IPS-15b (cell line): ENCODE measurements around the gene SEMA4D.

Source experiments
- H3K27me3 ChIP-seq: one replicate; pipeline ENCODE4 v1.6.1; 2013; ENCODE audit warnings: low read length; ENCODE audit not compliant: control insufficient read depth, insufficient read depth
- H3K36me3 ChIP-seq: one replicate; pipeline ENCODE4 v1.6.1; 2013; ENCODE audit warnings: low read length; ENCODE audit not compliant: control insufficient read depth, insufficient read depth
- H3K4me1 ChIP-seq: one replicate; pipeline ENCODE4 v1.6.1; 2013; ENCODE audit warnings: mild to moderate bottlenecking, low read length; ENCODE audit not compliant: control insufficient read depth, insufficient read depth
- H3K4me3 ChIP-seq: one replicate; pipeline ENCODE4 v1.5.1; 2013; ENCODE audit warnings: low read depth, low read length
- H3K9ac ChIP-seq: one replicate; pipeline ENCODE4 v1.6.1; 2013; ENCODE audit warnings: low read depth, mild to moderate bottlenecking, low read length
- H3K9me3 ChIP-seq: one replicate; pipeline ENCODE4 v1.6.1; 2013; ENCODE audit warnings: mild to moderate bottlenecking, low read length; ENCODE audit not compliant: control insufficient read depth, insufficient read depth

Gene SEMA4D

DNA sequence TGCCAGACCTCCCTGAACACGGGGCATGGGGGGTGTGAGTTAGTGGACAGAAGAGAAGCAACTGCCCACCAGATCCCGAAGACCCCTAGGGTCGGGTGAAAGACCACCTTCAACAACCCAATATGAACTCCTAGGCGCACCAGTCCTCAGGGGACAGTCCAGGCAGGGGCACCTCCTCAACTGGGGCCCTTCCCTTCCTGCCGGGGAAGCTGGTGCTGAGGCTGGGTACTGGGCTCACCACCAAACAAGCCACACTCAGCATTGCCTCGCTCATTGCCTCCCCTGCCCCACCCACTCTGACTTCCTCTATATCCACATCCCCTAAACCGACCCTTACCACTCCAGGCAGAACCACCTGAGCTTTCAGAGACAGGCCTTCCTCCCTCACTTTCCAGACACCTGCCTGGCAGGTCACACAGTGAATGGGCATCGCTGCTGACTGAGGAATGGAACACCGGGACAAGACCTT, 42.5 kb downstream of the SEMA4D start:
- peak overlapping the region; percentile 47 for H3K9ac ChIP-seq
- no peak overlapping the region for H3K4me3 ChIP-seq
- peaks cover 10% of the 10 kb centered on the region for H3K4me1 ChIP-seq
- H3K27me3 ChIP-seq: no peaks in the 10 kb centered on the region
- H3K9me3 ChIP-seq: no peaks in the 10 kb centered on the region
- peaks cover 19% of the 10 kb centered on the region for H3K36me3 ChIP-seq

DNA sequence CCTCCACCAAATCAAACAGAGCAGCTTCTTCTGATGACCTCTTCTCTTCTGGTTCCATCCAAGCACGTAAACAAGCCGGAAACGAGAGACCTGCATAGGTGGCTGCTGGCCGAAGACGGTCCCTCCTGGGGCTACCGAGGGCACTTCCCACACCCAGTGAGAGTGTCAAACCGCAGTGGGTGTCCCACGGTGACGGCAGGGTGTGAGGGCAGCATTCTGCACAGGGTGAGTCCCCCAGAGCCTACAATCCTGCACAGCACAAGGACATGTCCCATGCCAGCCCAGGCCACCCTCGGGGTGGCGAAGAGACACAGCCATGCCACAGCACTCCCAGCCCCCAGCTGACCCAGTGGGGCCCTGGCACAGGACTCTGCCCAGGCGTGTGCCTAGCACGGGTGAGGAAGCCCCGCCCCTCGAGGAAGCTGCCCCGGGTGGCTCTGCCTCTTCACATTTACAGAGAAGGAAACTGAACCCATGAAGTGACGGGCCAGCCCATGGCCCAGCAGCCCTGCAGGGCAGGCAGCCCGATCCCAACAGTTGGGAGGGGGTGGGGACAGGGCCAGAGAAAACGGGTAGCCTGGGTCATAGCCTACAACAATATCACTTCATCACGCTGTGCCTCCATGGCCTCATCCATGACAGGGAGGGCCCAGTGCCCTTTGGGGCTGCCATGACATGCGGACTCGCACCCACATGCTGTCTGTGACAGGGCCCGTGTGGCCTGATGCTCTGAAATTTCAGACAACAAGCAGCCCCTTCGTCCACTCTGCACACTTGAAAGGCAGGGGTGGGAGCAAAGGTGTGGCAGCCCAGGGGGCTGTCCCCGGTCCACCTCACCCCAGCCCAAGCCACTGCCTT, 43.2 kb downstream of the SEMA4D start:
- Histone ChIP-seq H3K9me3 (no peaks in the 10 kb centered on the region), H3K9ac (peak overlapping the region; percentile 47), H3K4me3 (no peak overlapping the region), H3K4me1 (peaks cover 5% of the 10 kb centered on the region), H3K27me3 (no peaks in the 10 kb centered on the region), H3K36me3 (peaks cover 19% of the 10 kb centered on the region)

DNA sequence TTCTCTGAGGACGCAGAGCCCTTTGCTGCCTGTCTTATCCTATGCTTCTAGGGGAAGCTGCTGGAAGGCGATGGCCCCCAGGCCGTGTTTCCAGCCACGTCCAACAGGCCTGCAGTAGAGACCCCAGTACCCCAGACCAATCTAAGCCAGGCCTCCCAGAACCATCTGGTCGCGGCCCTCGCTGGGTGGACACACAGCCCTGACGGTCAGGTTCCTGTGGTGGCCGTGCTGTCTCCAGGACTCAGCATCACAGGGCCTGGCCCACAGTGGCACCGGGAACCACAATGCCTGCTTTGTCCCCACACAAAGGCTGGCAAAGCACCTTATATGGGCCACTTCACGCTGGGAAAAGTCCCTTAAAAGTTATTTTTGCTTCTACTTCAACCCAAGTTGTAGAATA, 44.5 kb downstream of the SEMA4D start:
- Histone ChIP-seq H3K9ac (no peak overlapping the region), H3K36me3 (peaks cover 23% of the 10 kb centered on the region), H3K27me3 (no peaks in the 10 kb centered on the region), H3K4me1 (no peaks in the 10 kb centered on the region), H3K4me3 (no peak overlapping the region), H3K9me3 (no peaks in the 10 kb centered on the region)

DNA sequence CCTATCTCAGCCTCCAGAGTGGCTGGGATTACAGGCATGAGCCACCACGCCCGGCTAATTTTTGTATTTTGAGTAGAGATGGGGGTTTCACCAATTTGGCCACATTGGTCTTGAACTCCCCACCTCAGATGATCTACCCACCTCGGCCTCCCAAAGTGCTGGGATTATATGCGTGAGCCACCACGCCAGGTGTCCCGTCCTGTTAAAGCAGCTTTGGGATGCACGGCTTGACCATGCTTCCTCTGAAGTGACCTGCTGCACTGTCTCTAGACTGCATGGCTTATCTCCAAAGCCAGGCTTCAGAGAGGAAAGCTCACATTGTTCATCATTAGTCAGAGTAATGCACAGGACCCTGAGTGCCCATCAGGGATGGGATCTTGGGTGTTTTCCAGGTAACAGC, 45.4 kb downstream of the SEMA4D start:
- H3K27me3 ChIP-seq: no peaks in the 10 kb centered on the region
- no peak overlapping the region for H3K4me3 ChIP-seq
- H3K4me1 ChIP-seq: no peaks in the 10 kb centered on the region
- H3K9ac ChIP-seq: no peak overlapping the region
- H3K9me3 ChIP-seq: no peaks in the 10 kb centered on the region
- H3K36me3 ChIP-seq: peaks cover 23% of the 10 kb centered on the region

DNA sequence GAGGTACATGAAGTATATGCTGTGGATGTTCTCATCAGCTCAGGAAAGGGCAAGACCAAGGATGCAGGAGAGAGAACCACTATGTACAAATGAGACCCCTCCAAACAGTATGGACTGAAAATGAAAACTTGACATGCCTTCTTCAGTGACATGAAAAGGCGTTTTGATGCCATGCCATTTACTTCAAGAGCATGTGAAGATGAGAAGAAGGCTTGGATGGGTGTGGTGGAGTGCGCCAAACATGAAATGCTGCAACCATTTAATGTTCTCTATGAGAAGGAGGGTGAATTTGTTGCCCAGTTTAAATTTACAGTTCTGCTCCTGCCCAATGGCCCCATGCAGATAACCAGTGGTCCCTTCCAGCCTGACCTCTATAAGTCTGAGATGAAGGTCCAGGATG, 47.7 kb downstream of the SEMA4D start:
- Histone ChIP-seq H3K27me3 (no peaks in the 10 kb centered on the region), H3K4me3 (no peak overlapping the region), H3K36me3 (peaks cover 22% of the 10 kb centered on the region), H3K9me3 (no peaks in the 10 kb centered on the region), H3K4me1 (no peaks in the 10 kb centered on the region), H3K9ac (no peak overlapping the region)

DNA sequence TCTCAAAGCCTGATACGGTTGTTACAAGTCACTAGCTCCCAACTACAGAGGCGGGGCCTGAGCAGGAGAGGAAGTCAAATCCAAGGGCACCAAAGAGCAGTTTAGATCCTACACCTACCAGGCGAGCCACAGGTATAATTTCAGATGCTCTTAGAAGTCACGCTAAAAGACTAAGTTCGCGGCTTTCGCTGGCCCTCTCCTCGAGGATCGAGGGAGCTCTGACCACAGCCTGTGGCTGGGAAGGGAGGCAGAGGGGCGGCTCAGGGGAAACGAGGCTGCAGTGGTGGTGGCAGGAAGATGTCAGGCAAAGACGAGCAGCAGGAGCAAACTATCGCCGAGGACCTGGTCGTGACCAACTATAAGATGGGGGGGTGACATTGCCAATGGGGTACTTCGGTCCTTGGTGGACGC, 48.6 kb downstream of the SEMA4D start:
- Histone ChIP-seq H3K4me1 (no peaks in the 10 kb centered on the region), H3K9ac (no peak overlapping the region), H3K36me3 (peaks cover 13% of the 10 kb centered on the region), H3K4me3 (no peak overlapping the region), H3K27me3 (no peaks in the 10 kb centered on the region), H3K9me3 (no peaks in the 10 kb centered on the region)

DNA sequence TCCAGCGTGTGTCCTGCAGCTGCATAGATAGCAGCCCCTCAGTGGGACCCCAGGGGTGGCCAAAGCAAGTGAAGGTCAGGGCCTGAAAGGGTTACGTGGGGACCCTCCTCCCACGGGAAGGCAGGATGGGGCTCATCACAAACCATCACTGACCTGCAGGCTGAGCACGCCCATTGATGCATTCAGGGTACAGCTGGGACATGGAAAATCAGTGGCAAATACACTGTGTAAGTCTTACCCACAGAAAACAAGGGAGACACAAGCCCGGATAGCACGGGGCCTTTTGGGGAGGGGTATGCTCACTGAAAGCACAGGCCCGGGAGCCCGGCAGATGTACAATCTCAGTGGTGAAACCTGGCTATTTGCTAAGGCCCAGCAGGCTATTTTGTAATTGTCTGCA, 49.1 kb downstream of the SEMA4D start:
- Histone ChIP-seq H3K27me3 (no peaks in the 10 kb centered on the region), H3K36me3 (peaks cover 9% of the 10 kb centered on the region), H3K4me3 (no peak overlapping the region), H3K9ac (no peak overlapping the region), H3K9me3 (no peaks in the 10 kb centered on the region), H3K4me1 (no peaks in the 10 kb centered on the region)

DNA sequence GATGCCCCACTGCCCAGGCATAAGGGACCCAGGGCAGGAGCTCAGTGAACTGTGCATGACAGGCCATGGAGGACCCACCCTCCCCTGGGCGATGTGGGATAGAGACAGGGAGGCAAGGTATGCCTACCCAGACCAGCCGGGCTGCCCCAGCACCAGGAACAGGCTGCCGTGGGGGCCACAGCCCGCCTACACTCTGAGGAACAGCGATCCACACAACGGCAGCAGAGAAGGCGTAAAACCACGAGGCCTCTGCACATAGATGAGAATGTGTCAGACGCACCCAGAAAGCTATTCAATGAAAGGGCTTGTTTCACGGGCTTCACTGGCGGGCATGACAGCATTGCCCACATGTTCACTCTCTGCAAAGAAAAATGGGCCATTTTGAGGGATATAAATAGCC, 49.5 kb downstream of the SEMA4D start:
- H3K27me3 ChIP-seq: no peaks in the 10 kb centered on the region
- H3K9ac ChIP-seq: no peak overlapping the region
- peaks cover 8% of the 10 kb centered on the region for H3K36me3 ChIP-seq
- H3K9me3 ChIP-seq: no peaks in the 10 kb centered on the region
- no peaks in the 10 kb centered on the region for H3K4me1 ChIP-seq
- H3K4me3 ChIP-seq: no peak overlapping the region

DNA sequence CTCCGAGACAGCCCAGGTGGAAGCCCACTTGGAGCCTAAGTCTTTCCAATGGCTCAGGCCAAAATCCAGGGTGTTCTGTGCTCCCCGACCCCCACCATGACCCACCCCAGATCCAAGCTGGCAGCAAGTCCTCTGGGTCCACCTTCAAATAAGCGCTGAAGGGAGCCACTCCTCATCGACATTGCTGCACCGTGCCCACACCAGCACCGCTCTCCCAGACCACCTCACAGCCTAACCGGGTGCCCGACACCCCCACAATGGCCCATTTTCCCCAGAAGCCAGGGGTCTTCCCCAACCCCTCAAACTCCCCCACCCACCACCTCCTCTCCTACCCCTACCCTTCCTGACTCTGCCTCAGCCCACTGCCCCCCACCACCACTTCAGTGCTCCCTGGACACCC, 50.5 kb downstream of the SEMA4D start:
- H3K4me1 ChIP-seq: no peaks in the 10 kb centered on the region
- H3K36me3 ChIP-seq: peaks cover 11% of the 10 kb centered on the region
- no peak overlapping the region for H3K4me3 ChIP-seq
- H3K9ac ChIP-seq: no peak overlapping the region
- no peaks in the 10 kb centered on the region for H3K9me3 ChIP-seq
- H3K27me3 ChIP-seq: no peaks in the 10 kb centered on the region

DNA sequence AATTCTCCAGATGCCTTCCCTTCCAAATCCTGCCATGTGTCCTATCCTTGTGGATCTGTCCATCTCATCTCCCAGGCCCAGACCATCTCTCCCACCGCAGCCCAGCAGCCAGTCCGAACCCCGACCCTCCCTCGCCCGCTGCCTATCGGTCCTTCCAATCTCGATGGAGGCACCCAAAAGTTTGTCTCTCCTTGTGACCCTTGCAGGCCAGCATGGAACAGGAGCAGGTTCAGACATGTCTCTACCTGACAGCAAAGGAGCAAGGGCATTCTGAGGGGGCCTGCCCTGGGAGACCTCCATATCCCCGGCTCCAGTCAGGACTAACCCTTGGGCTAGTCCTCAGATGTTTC, 51.0 kb downstream of the SEMA4D start:
- Histone ChIP-seq H3K4me3 (no peak overlapping the region), H3K9ac (no peak overlapping the region), H3K9me3 (no peaks in the 10 kb centered on the region), H3K27me3 (no peaks in the 10 kb centered on the region), H3K36me3 (peaks cover 11% of the 10 kb centered on the region), H3K4me1 (peaks cover under 1% of the 10 kb centered on the region)

DNA sequence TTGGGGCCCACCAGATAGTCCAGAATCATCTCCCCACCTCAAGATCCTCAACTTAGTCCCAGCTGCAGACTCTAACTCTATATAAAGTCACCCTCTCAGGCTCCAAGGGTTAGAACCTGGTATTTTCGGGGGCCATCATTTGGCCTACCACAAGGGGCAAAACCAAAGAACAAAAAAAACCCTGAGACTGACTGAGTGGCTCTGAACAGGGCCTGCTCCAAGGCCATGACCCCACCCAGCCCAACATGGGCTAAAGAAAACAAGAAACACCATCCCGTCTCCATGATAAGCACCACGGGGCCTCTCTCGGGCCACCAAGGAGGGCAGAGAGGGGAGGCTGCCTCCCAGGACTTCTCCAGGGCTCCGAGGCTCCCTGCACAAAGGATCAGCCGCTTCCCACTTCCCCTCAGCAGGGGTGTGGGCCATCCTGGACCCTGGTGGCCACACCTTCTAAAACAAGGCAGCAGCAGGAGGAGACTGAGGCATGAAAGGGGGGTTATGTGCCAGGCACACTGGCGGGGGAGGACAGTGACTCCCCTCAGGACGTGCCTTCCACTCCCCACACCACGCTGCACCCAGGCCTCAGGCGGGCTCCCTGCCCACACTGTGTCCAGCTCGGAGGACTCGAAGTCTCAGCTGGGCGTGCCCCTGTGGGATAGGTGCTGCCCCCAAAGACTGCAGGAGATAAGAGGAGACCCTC, 51.5 kb downstream of the SEMA4D start:
- Histone ChIP-seq H3K27me3 (no peaks in the 10 kb centered on the region), H3K36me3 (peaks cover 11% of the 10 kb centered on the region), H3K9me3 (no peaks in the 10 kb centered on the region), H3K9ac (no peak overlapping the region), H3K4me3 (no peak overlapping the region), H3K4me1 (peaks cover 3% of the 10 kb centered on the region)

DNA sequence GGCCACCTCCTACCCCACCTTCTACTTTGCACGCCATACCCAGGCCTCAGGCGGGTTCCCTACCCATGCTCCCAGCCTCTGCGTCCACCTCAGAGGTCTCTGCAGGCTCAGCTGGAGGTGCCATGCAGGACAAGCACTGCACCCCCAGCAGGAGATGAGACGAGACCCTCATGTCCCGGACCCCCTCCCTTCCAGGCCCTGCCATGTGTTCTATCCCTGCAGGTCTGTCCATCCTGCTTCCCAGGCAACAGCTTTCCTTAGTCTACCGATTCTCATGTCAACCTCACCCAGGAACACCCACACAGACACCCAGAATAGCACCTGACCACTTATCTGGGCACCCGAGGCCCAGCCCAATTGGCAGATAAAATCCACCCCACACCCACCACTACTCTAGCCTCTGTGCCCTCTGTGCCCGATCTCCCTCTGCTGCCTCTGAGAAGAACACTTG, 52.1 kb downstream of the SEMA4D start:
- H3K36me3 ChIP-seq: peaks cover 11% of the 10 kb centered on the region
- no peaks in the 10 kb centered on the region for H3K27me3 ChIP-seq
- H3K4me3 ChIP-seq: no peak overlapping the region
- no peak overlapping the region for H3K9ac ChIP-seq
- H3K9me3 ChIP-seq: no peaks in the 10 kb centered on the region
- peaks cover 3% of the 10 kb centered on the region for H3K4me1 ChIP-seq
